22Rv1 (cell line): ENCODE results near the gene IFITM5.

Experiments used
- CTCF ChIP-seq: fragments of 450-650 bp; IDR thresholded peaks from 2 replicates; pipeline ENCODE4 v1.5.1; 2017; ENCODE audit warnings: mild to moderate bottlenecking
- ZFX ChIP-seq: fragments of 450-650 bp; IDR thresholded peaks from 2 replicates; pipeline ENCODE4 v1.6.1; 2017; ENCODE audit warnings: antibody characterized with exemption, borderline replicate concordance

GRCh38 chr11:329886-330253 lies 30.5 kb upstream of the IFITM5 start:
- TF ChIP-seq CTCF: no peak
- TF ChIP-seq ZFX: no peak
